Neural progenitor cell (in vitro differentiated cells): Measurements from ENCODE around the gene TIMM9.

Experiments used
- CTCF ChIP-seq: fragments of 200-600 bp; sonication (generic); IDR thresholded peaks from 2 replicates; pipeline ENCODE4 v1.5.1; 2017; ENCODE audit warnings: antibody characterized with exemption, mild to moderate bottlenecking
- EZH2 ChIP-seq: fragments of 200-600 bp; sonication (generic); IDR thresholded peaks from 2 replicates; pipeline ENCODE4 v1.6.1; 2017; ENCODE audit warnings: antibody characterized with exemption, mild to moderate bottlenecking, moderate library complexity
- EZH2phosphoT487 ChIP-seq: fragments of 200-600 bp; sonication (generic); IDR thresholded peaks from 2 replicates; pipeline ENCODE4 v1.6.1; 2017; ENCODE audit warnings: antibody characterized with exemption

- TF ChIP-seq CTCF (no peak), EZH2phosphoT487 (no peak), EZH2 (no peak)
These were observed 28.8 kb downstream of the TIMM9 start for GRCh38 chr14:58398495-58398894.
